DND-41 (cell line): Measurements from ENCODE around the gene SIPA1.
"Not testable (repeated sequence)": the region's sequence is repeated elsewhere in the genome, so short reads cannot be mapped to it uniquely, and the experiment has no call there.

ENCODE experiments used
- ATAC-seq: fragments of 200-7000 bp; cut with Tn5 transposase; 3 replicates; pipeline ENCODE4 v1.9.1; 2021; ENCODE audit warnings: low read depth; ENCODE audit not compliant: insufficient read depth
- DNase-seq: peaks from one replicate; pipeline ENCODE4 v3.0.0-alpha.2; 2020
- H2AFZ ChIP-seq: 2 replicates; pipeline ENCODE4 v1.6.0; 2012; ENCODE audit warnings: low read depth, low read length
- H3K27ac ChIP-seq: 2 replicates; pipeline ENCODE4 v1.5.1; 2012; ENCODE audit warnings: low read length, inconsistent platforms
- H3K27me3 ChIP-seq: fragments of 200-600 bp; sonication (generic); 2 replicates; pipeline ENCODE4 v1.6.0; 2012; ENCODE audit warnings: low read length, mild to moderate bottlenecking, inconsistent platforms; ENCODE audit not compliant: insufficient read depth, poor library complexity
- H3K36me3 ChIP-seq: 2 replicates; pipeline ENCODE4 v1.5.1; 2012; ENCODE audit warnings: low read length, inconsistent platforms; ENCODE audit not compliant: insufficient read depth
- H3K4me1 ChIP-seq: 2 replicates; pipeline ENCODE4 v1.5.1; 2012; ENCODE audit warnings: mild to moderate bottlenecking, low read length; ENCODE audit not compliant: insufficient read depth
- H3K4me2 ChIP-seq: 2 replicates; pipeline ENCODE4 v1.6.0; 2012; ENCODE audit warnings: mild to moderate bottlenecking, moderate library complexity, low read length, inconsistent platforms; ENCODE audit not compliant: insufficient read depth
- H3K4me3 ChIP-seq, 2 experiments: fragments of 200-600 bp in 1 of 2; shearing (Covaris generic) in 1 of 2; 2 replicates each; pipeline ENCODE4 v1.5.1; 2012 to 2016; ENCODE audit warnings: inconsistent platforms in 2 of 2, low read length in 2 of 2, mild to moderate bottlenecking in 2 of 2, low read depth in 1 of 2, moderate library complexity in 1 of 2
- H3K79me2 ChIP-seq: 2 replicates; pipeline ENCODE4 v1.6.0; 2012; ENCODE audit warnings: low read length, inconsistent platforms; ENCODE audit not compliant: insufficient read depth
- H3K9ac ChIP-seq: 2 replicates; pipeline ENCODE4 v1.6.0; 2012; ENCODE audit warnings: low read depth, mild to moderate bottlenecking, inconsistent platforms, low read length, moderate library complexity
- H3K9me3 ChIP-seq: 2 replicates; pipeline ENCODE4 v1.5.1; 2012; ENCODE audit warnings: low read length, moderate library complexity, mild to moderate bottlenecking, inconsistent platforms; ENCODE audit not compliant: insufficient read depth, severe bottlenecking
- H4K20me1 ChIP-seq: 2 replicates; pipeline ENCODE4 v1.6.0; 2012; ENCODE audit warnings: low read length; ENCODE audit not compliant: insufficient read depth
- EZH2 ChIP-seq: IDR thresholded peaks from 3 replicates; pipeline ENCODE4 v1.6.1; 2012; ENCODE audit warnings: borderline replicate concordance, low read depth, mild to moderate bottlenecking, moderate library complexity, low read length, inconsistent platforms; ENCODE audit not compliant: severe bottlenecking
- TF ChIP-seq, protein P1 (sequence below): IDR thresholded peaks from 2 replicates; pipeline ENCODE4 v1.5.1; 2012; ENCODE audit warnings: borderline replicate concordance, low read length, moderate library complexity, mild to moderate bottlenecking; ENCODE audit not compliant: poor library complexity, severe bottlenecking; ENCODE audit errors: extremely low read depth

Gene SIPA1

DNA sequence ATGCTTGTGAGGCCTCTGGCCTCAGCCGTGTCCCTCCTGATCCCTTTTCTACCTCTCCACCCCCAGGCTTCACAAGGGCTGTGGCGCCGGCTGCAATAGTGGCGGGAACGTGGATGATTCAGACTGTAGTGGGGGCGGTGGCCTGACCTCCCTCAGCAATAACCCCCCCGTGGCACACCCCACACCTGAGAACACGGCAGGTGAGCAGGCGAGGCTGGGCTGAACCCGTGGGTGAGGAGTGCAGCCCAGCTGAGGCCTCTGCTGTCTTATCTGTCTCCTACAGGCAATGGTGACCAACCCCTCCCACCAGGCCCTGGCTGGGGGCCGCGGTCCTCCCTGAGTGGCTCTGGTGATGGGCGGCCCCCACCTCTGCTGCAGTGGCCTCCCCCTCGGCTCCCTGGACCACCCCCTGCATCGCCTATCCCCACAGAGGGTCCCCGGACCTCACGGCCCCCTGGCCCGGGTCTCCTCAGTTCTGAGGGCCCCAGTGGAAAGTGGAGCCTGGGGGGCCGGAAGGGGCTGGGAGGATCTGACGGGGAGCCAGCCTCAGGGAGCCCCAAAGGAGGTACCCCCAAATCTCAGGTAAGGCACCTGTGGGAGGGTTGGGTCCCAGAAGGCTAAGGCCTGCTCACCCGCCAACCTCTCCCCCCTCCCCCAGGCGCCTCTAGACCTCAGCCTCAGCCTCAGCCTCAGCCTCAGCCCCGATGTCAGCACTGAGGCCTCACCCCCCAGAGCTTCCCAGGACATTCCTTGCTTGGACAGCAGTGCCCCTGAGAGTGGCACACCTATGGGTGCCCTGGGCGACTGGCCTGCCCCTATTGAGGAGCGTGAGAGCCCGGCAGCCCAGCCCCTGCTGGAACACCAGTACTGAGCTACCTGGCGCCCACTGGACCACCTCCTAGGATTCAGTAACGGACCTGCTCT lies 1.5 kb upstream of the SIPA1 start:
- H3K79me2 ChIP-seq, result peaks cover 8% of the 10 kb centered on the region
- no peak for TF ChIP-seq EZH2
- TF ChIP-seq, protein P1, sequence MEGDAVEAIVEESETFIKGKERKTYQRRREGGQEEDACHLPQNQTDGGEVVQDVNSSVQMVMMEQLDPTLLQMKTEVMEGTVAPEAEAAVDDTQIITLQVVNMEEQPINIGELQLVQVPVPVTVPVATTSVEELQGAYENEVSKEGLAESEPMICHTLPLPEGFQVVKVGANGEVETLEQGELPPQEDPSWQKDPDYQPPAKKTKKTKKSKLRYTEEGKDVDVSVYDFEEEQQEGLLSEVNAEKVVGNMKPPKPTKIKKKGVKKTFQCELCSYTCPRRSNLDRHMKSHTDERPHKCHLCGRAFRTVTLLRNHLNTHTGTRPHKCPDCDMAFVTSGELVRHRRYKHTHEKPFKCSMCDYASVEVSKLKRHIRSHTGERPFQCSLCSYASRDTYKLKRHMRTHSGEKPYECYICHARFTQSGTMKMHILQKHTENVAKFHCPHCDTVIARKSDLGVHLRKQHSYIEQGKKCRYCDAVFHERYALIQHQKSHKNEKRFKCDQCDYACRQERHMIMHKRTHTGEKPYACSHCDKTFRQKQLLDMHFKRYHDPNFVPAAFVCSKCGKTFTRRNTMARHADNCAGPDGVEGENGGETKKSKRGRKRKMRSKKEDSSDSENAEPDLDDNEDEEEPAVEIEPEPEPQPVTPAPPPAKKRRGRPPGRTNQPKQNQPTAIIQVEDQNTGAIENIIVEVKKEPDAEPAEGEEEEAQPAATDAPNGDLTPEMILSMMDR, result no peak
- no peaks in the 10 kb centered on the region for H3K9me3 ChIP-seq
- H3K9ac ChIP-seq, result no peak overlapping the region
- no peak overlapping the region for H3K4me3 ChIP-seq
- H3K27ac ChIP-seq, result no peak overlapping the region
- no peak for ATAC-seq
- peaks cover 62% of the 10 kb centered on the region for H3K36me3 ChIP-seq
- peak overlapping the region; percentile 87 for H3K4me2 ChIP-seq
- peaks cover 43% of the 10 kb centered on the region for H3K4me1 ChIP-seq
- H3K27me3 ChIP-seq, result no peaks in the 10 kb centered on the region
- DNase-seq, result no peak
- no peak overlapping the region for H2AFZ ChIP-seq
- peaks cover 15% of the 10 kb centered on the region for H4K20me1 ChIP-seq

DNA sequence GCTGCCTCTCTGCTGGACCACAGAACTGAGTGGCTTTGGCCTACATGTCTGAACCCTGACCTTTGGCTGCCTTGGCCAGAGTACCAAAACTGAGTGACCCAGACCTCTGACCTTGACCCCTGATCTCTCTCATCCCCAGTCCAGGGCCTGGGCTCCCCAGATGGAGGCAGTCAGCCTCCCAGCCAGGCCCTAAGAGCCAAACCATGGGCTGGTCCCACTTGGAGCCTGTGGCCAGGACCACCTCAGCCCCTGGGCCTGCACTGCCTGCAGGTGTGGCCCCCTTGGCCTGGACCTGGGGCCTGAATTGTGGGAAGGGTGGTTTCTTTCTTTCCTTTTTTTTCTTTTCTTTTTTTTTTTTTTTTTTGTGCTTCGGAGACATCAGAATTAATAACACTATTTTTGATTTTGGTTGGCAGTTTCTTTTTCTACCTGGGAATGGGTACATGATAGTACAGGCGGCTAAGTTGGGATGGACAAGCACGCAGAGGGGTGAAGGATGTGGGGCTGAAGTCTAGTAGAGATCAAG lies 806 bp upstream of the SIPA1 start:
- TF ChIP-seq, protein P1, result no peak
- TF ChIP-seq EZH2, result no peak
- DNase-seq, result no peak
- ATAC-seq, result no peak
- Histone ChIP-seq H3K4me2 (peak overlapping the region; percentile 87), H3K9ac (peak overlapping the region; percentile 80), H3K27ac (peak overlapping the region; percentile 68), H2AFZ (peak overlapping the region; percentile 83; the same call in 1 of the 2 replicates), H3K4me3 (peak overlapping the region in 1 of 2 experiments; percentile 81; a peak in 2 of 4 replicates), H3K79me2 (peaks cover 8% of the 10 kb centered on the region), H3K9me3 (no peaks in the 10 kb centered on the region), H3K27me3 (no peaks in the 10 kb centered on the region), H3K4me1 (peaks cover 43% of the 10 kb centered on the region), H4K20me1 (peaks cover 15% of the 10 kb centered on the region), H3K36me3 (peaks cover 61% of the 10 kb centered on the region)

DNA sequence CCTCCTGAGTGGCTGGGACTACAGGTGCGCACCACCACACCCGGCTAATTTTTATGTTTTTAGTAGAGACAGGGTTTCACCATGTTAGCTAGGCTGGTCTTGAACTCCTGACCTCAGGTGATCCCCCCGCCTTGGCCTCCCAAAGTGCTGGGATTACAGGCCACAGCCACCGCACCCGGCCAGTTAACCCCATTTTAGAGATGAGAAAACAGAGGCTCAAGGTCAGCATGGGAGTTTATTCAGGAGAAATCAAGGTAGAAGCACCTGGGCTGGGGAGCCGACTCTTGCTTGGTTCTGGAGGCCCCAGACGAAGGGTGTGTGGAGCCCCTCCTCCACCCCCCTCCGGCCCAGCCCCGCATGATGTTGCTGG lies 1.3 kb downstream of the SIPA1 start:
- not testable (repeated sequence) for H3K79me2 ChIP-seq, DNase-seq, H3K4me3 ChIP-seq, ATAC-seq, H3K27ac ChIP-seq, H3K27me3 ChIP-seq, H2AFZ ChIP-seq, H3K9me3 ChIP-seq, H4K20me1 ChIP-seq
- Histone ChIP-seq H3K4me1 (peaks cover 43% of the 10 kb centered on the region), H3K9ac (peak overlapping the region; percentile 80; the same call in 1 of the 2 replicates), H3K36me3 (peaks cover 47% of the 10 kb centered on the region), H3K4me2 (peak overlapping the region; percentile 19)
